ENCODE results near the gene NT5M.

Gene NT5M

DNA sequence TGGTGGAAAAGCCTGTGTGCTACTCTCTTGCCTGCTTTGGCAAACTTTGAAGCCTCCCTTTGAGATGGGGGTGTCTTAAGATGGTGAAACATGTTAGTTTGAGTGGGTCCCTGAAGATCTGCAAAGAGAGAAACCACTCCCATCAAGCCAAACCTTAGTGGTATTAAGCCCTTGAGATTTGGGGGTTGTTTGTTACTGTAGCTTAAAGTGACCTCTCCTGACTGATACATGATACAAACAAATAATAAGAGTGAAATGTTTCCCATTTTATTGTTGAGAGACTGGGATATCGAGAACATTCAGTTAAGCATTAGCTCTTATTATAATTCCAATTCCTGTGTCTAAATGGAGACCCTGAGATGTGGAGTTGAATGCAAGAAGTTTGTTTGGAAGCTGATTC lies 63.1 kb downstream of the NT5M start:
- Histone ChIP-seq H3K4ac (ENCODE audit: low read depth in 1 of 2, low read length in 2 of 2) (no peak overlapping the region), H2BK5ac (ENCODE audit: low read depth, low read length, poor library complexity, severe bottlenecking) (no peak overlapping the region), H3K4me1 (ENCODE audit: control insufficient read depth, insufficient read depth, low read depth, low read length) (no peaks in the 10 kb centered on the region), H3K27ac (ENCODE audit: low read length, poor library complexity, severe bottlenecking) (no peak overlapping the region), H2BK15ac (ENCODE audit: low read depth, poor library complexity, severe bottlenecking) (no peak overlapping the region), H3K9ac (ENCODE audit: low read length) (no peak overlapping the region), H2BK120ac (ENCODE audit: low read depth, low read length) (no peak overlapping the region), H3K27me3 (ENCODE audit: control insufficient read depth in 1 of 2, insufficient read depth in 1 of 2, low read length in 2 of 2) (peaks cover 3 to 66% of the 10 kb centered on the region in 2 experiments), H2AK5ac (ENCODE audit: low read length, severe bottlenecking) (no peak overlapping the region), H3K18ac (ENCODE audit: low read depth in 1 of 2, low read length in 2 of 2) (no peak overlapping the region), H4K8ac (ENCODE audit: low read length) (no peak overlapping the region), H2AFZ (ENCODE audit: low read depth, low read length) (no peak overlapping the region), H4K91ac (ENCODE audit: low read length) (no peak overlapping the region), H3K4me3 (ENCODE audit: insufficient read depth in 1 of 2, low read depth in 1 of 2, low read length in 2 of 2) (no peak overlapping the region), H3K36me3 (ENCODE audit: control insufficient read depth in 1 of 2, insufficient read depth in 2 of 2, low read depth in 1 of 2, low read length in 2 of 2) (no peaks in the 10 kb centered on the region), H3K4me2 (ENCODE audit: low read length, poor library complexity, severe bottlenecking) (no peak overlapping the region), H3K9me3 (ENCODE audit: control insufficient read depth, low read length) (peaks cover 4% of the 10 kb centered on the region), H3K14ac (ENCODE audit: low read length in 2 of 2) (no peak overlapping the region), H2BK12ac (ENCODE audit: low read length in 2 of 2) (no peak overlapping the region), H3K79me1 (replicated peaks; ENCODE audit: low read length, poor library complexity, severe bottlenecking) (no peaks in the 10 kb centered on the region), H3K23ac (ENCODE audit: low read length in 2 of 2) (no peak overlapping the region)
- no peak for DNase-seq
- WGBS: 100% methylated on average over 1 of the region's 1 CpG

- Histone ChIP-seq H3K36me3 (ENCODE audit: control insufficient read depth in 1 of 2, insufficient read depth in 2 of 2, low read depth in 1 of 2, low read length in 2 of 2) (no peaks in the 10 kb centered on the region), H2AK5ac (ENCODE audit: low read length, severe bottlenecking) (no peak overlapping the region), H4K91ac (ENCODE audit: low read length) (no peak overlapping the region), H3K14ac (ENCODE audit: low read length in 2 of 2) (no peak overlapping the region), H3K4me3 (ENCODE audit: insufficient read depth in 1 of 2, low read depth in 1 of 2, low read length in 2 of 2) (no peak overlapping the region), H3K79me1 (replicated peaks; ENCODE audit: low read length, poor library complexity, severe bottlenecking) (no peaks in the 10 kb centered on the region), H4K8ac (ENCODE audit: low read length) (no peak overlapping the region), H3K27me3 (ENCODE audit: control insufficient read depth in 1 of 2, insufficient read depth in 1 of 2, low read length in 2 of 2) (peaks cover 3 to 62% of the 10 kb centered on the region in 2 experiments), H3K9me3 (ENCODE audit: control insufficient read depth, low read length) (peaks cover 4% of the 10 kb centered on the region), H3K18ac (ENCODE audit: low read depth in 1 of 2, low read length in 2 of 2) (no peak overlapping the region), H2BK5ac (ENCODE audit: low read depth, low read length, poor library complexity, severe bottlenecking) (no peak overlapping the region), H3K9ac (ENCODE audit: low read length) (no peak overlapping the region), H3K4me1 (ENCODE audit: control insufficient read depth, insufficient read depth, low read depth, low read length) (no peaks in the 10 kb centered on the region), H3K4me2 (ENCODE audit: low read length, poor library complexity, severe bottlenecking) (no peak overlapping the region), H2BK15ac (ENCODE audit: low read depth, poor library complexity, severe bottlenecking) (no peak overlapping the region), H2BK12ac (ENCODE audit: low read length in 2 of 2) (no peak overlapping the region), H3K23ac (ENCODE audit: low read length in 2 of 2) (no peak overlapping the region), H3K4ac (ENCODE audit: low read depth in 1 of 2, low read length in 2 of 2) (no peak overlapping the region), H2BK120ac (ENCODE audit: low read depth, low read length) (peak overlapping the region; percentile 8), H2AFZ (ENCODE audit: low read depth, low read length) (no peak overlapping the region), H3K27ac (ENCODE audit: low read length, poor library complexity, severe bottlenecking) (no peak overlapping the region)
- DNase-seq: no peak
- WGBS: 77% methylated on average over 22 of the region's 23 CpGs
Observed at GRCh38 chr17:17366941-17367875, 64.0 kb downstream of the NT5M start.

DNA sequence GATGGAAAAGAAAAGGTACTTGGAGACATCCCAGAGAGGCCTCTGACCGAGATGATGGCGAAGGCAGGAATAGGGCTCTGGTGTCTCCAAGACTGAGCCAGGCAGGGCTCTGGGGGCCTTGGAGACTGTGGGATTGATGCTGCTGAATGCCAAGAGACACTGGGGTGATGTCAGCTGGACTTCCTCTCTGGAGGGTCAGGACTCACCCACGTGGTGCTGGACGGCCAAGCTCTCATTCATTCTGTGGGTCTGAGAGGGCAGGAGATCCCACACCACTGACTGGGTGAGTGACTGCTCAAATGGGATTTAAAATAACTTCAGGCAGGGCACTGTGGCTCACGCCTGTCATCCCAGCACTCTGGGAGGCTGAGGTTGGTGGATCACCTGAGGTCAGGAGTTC lies 64.8 kb downstream of the NT5M start:
- Histone ChIP-seq H2BK15ac (ENCODE audit: low read depth, poor library complexity, severe bottlenecking) (no peak overlapping the region), H4K8ac (ENCODE audit: low read length) (peak overlapping the region; percentile 23), H3K79me1 (replicated peaks; ENCODE audit: low read length, poor library complexity, severe bottlenecking) (no peaks in the 10 kb centered on the region), H2AK5ac (ENCODE audit: low read length, severe bottlenecking) (no peak overlapping the region), H3K4ac (ENCODE audit: low read depth in 1 of 2, low read length in 2 of 2) (no peak overlapping the region), H3K27me3 (ENCODE audit: control insufficient read depth in 1 of 2, insufficient read depth in 1 of 2, low read length in 2 of 2) (peaks cover 3 to 60% of the 10 kb centered on the region in 2 experiments), H3K9me3 (ENCODE audit: control insufficient read depth, low read length) (peaks cover 4% of the 10 kb centered on the region), H2BK120ac (ENCODE audit: low read depth, low read length) (no peak overlapping the region), H3K36me3 (ENCODE audit: control insufficient read depth in 1 of 2, insufficient read depth in 2 of 2, low read depth in 1 of 2, low read length in 2 of 2) (no peaks in the 10 kb centered on the region), H3K14ac (ENCODE audit: low read length in 2 of 2) (no peak overlapping the region), H3K9ac (ENCODE audit: low read length) (no peak overlapping the region), H4K91ac (ENCODE audit: low read length) (no peak overlapping the region), H3K4me1 (ENCODE audit: control insufficient read depth, insufficient read depth, low read depth, low read length) (no peaks in the 10 kb centered on the region), H2AFZ (ENCODE audit: low read depth, low read length) (no peak overlapping the region), H2BK12ac (ENCODE audit: low read length in 2 of 2) (no peak overlapping the region), H3K27ac (ENCODE audit: low read length, poor library complexity, severe bottlenecking) (no peak overlapping the region), H3K4me2 (ENCODE audit: low read length, poor library complexity, severe bottlenecking) (no peak overlapping the region), H2BK5ac (ENCODE audit: low read depth, low read length, poor library complexity, severe bottlenecking) (no peak overlapping the region), H3K4me3 (ENCODE audit: insufficient read depth in 1 of 2, low read depth in 1 of 2, low read length in 2 of 2) (no peak overlapping the region), H3K18ac (ENCODE audit: low read depth in 1 of 2, low read length in 2 of 2) (no peak overlapping the region), H3K23ac (ENCODE audit: low read length in 2 of 2) (no peak overlapping the region)
- WGBS: 84% methylated on average over 4 of the region's 5 CpGs
- DNase-seq: no peak

DNA sequence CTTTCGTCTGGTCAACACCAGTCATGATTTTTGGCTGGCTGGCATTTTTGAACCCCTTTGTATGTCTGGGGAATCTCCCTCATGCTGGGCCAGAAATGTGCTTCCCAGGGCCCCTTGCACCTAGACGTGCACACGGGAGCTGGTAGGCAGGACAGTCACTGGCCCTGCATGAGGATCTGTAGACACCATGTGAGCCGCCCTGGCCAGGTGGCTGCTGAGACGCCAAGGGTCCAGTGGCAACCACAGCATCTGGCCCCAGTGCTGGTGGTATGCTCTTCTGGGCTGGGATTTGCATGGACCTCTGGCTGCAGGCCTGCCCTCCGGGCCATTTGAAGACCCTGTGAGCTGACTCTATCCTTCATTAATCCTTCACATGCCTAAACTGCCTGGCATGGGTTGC lies 67.5 kb downstream of the NT5M start:
- no peak overlapping the region for H3K23ac ChIP-seq (ENCODE audit: low read length in 2 of 2)
- H3K14ac ChIP-seq (ENCODE audit: low read length in 2 of 2): no peak overlapping the region
- H4K8ac ChIP-seq (ENCODE audit: low read length): no peak overlapping the region
- H2AK5ac ChIP-seq (ENCODE audit: low read length, severe bottlenecking): no peak overlapping the region
- H3K18ac ChIP-seq (ENCODE audit: low read depth in 1 of 2, low read length in 2 of 2): no peak overlapping the region
- no peak overlapping the region for H3K4me2 ChIP-seq (ENCODE audit: low read length, poor library complexity, severe bottlenecking)
- no peak overlapping the region for H3K27ac ChIP-seq (ENCODE audit: low read length, poor library complexity, severe bottlenecking)
- no peaks in the 10 kb centered on the region for H3K4me1 ChIP-seq (ENCODE audit: control insufficient read depth, insufficient read depth, low read depth, low read length)
- no peak overlapping the region for H2BK12ac ChIP-seq (ENCODE audit: low read length in 2 of 2)
- H2BK15ac ChIP-seq (ENCODE audit: low read depth, poor library complexity, severe bottlenecking): no peak overlapping the region
- peaks cover 4% of the 10 kb centered on the region for H3K9me3 ChIP-seq (ENCODE audit: control insufficient read depth, low read length)
- WGBS: 92% methylated on average over 6 of the region's 6 CpGs
- no peak overlapping the region for H2AFZ ChIP-seq (ENCODE audit: low read depth, low read length)
- no peaks in the 10 kb centered on the region for H3K36me3 ChIP-seq (ENCODE audit: control insufficient read depth in 1 of 2, insufficient read depth in 2 of 2, low read depth in 1 of 2, low read length in 2 of 2)
- DNase-seq: no peak
- H2BK120ac ChIP-seq (ENCODE audit: low read depth, low read length): no peak overlapping the region
- H3K4me3 ChIP-seq (ENCODE audit: insufficient read depth in 1 of 2, low read depth in 1 of 2, low read length in 2 of 2): no peak overlapping the region
- H3K4ac ChIP-seq (ENCODE audit: low read depth in 1 of 2, low read length in 2 of 2): no peak overlapping the region
- H3K27me3 ChIP-seq (ENCODE audit: control insufficient read depth in 1 of 2, insufficient read depth in 1 of 2, low read length in 2 of 2): peaks cover 3 to 49% of the 10 kb centered on the region in 2 experiments
- no peak overlapping the region for H3K9ac ChIP-seq (ENCODE audit: low read length)
- no peaks in the 10 kb centered on the region for H3K79me1 ChIP-seq (replicated peaks; ENCODE audit: low read length, poor library complexity, severe bottlenecking)
- H2BK5ac ChIP-seq (ENCODE audit: low read depth, low read length, poor library complexity, severe bottlenecking): no peak overlapping the region
- no peak overlapping the region for H4K91ac ChIP-seq (ENCODE audit: low read length)

All from mesenchymal stem cell (in vitro differentiated cells and primary cell).